Measurements from ENCODE around the gene GUCA2B. TPM values are rescaled to one million over a fixed set of nuclear protein-coding genes. Genes with fewer than 3 reads are reported as not detected.

Gene GUCA2B
- total and polyA plus RNA-seq, 7 donors: 0.06 TPM; not detected in 6

DNA sequence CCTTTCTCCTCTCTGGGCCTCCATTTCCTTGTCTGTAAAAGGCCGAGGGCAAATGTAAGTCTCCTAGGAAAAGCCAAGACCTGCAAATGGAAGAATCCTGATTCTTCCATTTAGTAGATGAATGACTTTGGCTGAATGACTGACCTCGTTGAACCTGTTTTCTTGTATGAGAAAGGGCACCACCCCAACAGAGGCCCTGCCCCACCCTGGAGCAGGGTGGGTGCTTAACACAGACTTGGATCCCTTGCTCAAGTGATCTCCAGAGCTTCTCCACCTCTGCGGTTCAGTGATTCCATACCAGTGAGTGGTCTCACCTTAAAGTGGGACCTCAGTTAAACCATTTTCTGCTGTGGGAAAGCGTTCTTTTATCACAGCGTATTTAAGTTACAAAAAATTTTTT, 39.0 kb upstream of the GUCA2B start:
- 74 to 81% (median 76%) methylated on average over 5 of the region's 5 CpGs for WGBS, 3 donors
- DNase-seq: no peak
- no peaks in the 10 kb centered on the region for H3K9me3 ChIP-seq
- TF ChIP-seq, protein P1, sequence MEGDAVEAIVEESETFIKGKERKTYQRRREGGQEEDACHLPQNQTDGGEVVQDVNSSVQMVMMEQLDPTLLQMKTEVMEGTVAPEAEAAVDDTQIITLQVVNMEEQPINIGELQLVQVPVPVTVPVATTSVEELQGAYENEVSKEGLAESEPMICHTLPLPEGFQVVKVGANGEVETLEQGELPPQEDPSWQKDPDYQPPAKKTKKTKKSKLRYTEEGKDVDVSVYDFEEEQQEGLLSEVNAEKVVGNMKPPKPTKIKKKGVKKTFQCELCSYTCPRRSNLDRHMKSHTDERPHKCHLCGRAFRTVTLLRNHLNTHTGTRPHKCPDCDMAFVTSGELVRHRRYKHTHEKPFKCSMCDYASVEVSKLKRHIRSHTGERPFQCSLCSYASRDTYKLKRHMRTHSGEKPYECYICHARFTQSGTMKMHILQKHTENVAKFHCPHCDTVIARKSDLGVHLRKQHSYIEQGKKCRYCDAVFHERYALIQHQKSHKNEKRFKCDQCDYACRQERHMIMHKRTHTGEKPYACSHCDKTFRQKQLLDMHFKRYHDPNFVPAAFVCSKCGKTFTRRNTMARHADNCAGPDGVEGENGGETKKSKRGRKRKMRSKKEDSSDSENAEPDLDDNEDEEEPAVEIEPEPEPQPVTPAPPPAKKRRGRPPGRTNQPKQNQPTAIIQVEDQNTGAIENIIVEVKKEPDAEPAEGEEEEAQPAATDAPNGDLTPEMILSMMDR (IDR thresholded peaks at IDR 0.05): no peak
- no peak for ATAC-seq
- no peaks in the 10 kb centered on the region for H3K4me1 ChIP-seq
- intact Hi-C loops (cut with DNase I): no loop called here
- peaks cover 0 to 2% (median 0%) of the 10 kb centered on the region in 3 donors for H3K27me3 ChIP-seq (ENCODE audit: insufficient read depth in 3 of 3, low read length in 2 of 3)
- no peaks in the 10 kb centered on the region for H3K36me3 ChIP-seq (ENCODE audit: insufficient read depth in 1 of 2, low read depth in 1 of 2)
- H3K27ac ChIP-seq: no peak overlapping the region
- H3K4me3 ChIP-seq: no peak overlapping the region

DNA sequence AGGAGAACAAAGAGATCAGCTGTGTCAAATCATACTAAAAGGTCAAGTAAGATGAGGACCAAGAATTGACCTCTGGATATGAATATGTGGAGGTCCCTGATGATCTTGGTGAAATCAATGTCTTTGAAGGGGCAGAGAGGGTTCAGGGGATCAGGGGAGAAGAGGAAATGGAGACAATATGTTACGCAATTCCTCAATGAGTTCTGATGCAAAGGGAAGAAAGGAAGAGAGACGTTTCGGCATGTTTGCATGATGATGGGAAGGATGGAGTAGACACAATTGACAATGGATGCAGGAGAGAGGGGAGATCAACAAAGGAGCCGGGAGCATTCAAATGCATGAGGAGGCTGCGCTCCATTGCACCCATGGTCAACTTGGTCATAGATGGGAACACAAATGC, 36.0 kb upstream of the GUCA2B start:
- DNase-seq (no peak), ATAC-seq (no peak)

DNA sequence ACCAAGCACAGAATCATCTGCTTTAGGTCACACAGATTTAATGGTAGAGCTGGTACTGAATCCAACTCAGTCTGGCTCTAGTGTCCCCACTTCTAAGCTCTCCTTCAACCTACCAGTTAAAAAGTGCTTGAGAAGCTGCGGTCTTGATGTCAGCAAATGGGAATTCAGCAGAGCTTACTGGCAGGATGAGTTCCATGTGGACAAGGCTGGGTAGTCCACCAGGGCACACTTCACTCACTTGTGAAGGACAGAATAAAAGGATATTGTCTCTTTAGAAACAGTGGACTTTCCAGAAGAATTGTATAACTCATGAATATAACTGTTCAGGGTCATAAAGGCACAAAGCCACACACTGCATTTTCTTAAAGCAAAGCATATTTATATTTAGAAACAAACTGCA, 35.1 kb upstream of the GUCA2B start:
- Histone ChIP-seq H3K27me3 (ENCODE audit: insufficient read depth in 3 of 3, low read length in 2 of 3) (no peaks in the 10 kb centered on the region), H3K36me3 (ENCODE audit: insufficient read depth in 1 of 2, low read depth in 1 of 2) (no peaks in the 10 kb centered on the region), H3K27ac (no peak overlapping the region), H3K4me1 (no peaks in the 10 kb centered on the region), H3K4me3 (no peak overlapping the region), H3K9me3 (no peaks in the 10 kb centered on the region)
- intact Hi-C loops (cut with DNase I): no loop called here
- TF ChIP-seq, protein P1 (IDR thresholded peaks at IDR 0.05): no peak
- 61 to 65% (median 65%) methylated on average over 1 of the region's 1 CpG for WGBS, 3 donors
- DNase-seq (no peak), ATAC-seq (no peak)

More for the DNA sequence above, 36.0 kb upstream of the GUCA2B start:
- Histone ChIP-seq H3K27ac (no peak overlapping the region), H3K36me3 (ENCODE audit: insufficient read depth in 1 of 2, low read depth in 1 of 2) (no peaks in the 10 kb centered on the region), H3K4me1 (no peaks in the 10 kb centered on the region), H3K27me3 (ENCODE audit: insufficient read depth in 3 of 3, low read length in 2 of 3) (no peaks in the 10 kb centered on the region), H3K4me3 (no peak overlapping the region), H3K9me3 (no peaks in the 10 kb centered on the region)
- intact Hi-C loops (cut with DNase I): no loop called here
- TF ChIP-seq, protein P1 (IDR thresholded peaks at IDR 0.05): no peak
- 80 to 84% (median 81%) methylated on average over 5 of the region's 5 CpGs for WGBS, 3 donors

DNA sequence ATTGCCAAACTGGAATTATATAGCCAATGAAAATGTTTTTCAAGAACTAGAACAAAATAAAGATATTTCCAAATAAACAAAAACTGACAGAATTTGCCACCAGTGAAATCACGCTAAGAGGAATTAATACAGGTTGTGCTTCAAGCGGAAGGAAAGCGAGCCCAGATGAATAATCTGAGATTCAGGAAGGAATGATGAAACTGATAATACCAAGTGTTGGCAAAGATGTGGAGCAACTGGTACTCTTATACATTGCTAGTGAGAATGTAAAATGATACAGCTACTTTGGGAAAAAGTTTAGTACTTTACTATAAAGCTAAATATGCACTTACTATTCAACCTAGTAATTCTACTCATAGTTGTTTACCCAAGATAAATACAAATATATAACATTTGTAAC, 30.8 kb upstream of the GUCA2B start:
- DNase-seq: no peak
- Histone ChIP-seq H3K9me3 (no peaks in the 10 kb centered on the region), H3K27me3 (ENCODE audit: insufficient read depth in 3 of 3, low read length in 2 of 3) (no peaks in the 10 kb centered on the region), H3K27ac (no peak overlapping the region), H3K4me3 (no peak overlapping the region), H3K4me1 (no peaks in the 10 kb centered on the region), H3K36me3 (ENCODE audit: insufficient read depth in 1 of 2, low read depth in 1 of 2) (no peaks in the 10 kb centered on the region)
- ATAC-seq: no peak
- intact Hi-C loops (cut with DNase I): no loop called here
- TF ChIP-seq, protein P1 (IDR thresholded peaks at IDR 0.05): no peak
- 93 to 96% (median 95%) methylated on average over 3 of the region's 3 CpGs for WGBS, 3 donors

DNA sequence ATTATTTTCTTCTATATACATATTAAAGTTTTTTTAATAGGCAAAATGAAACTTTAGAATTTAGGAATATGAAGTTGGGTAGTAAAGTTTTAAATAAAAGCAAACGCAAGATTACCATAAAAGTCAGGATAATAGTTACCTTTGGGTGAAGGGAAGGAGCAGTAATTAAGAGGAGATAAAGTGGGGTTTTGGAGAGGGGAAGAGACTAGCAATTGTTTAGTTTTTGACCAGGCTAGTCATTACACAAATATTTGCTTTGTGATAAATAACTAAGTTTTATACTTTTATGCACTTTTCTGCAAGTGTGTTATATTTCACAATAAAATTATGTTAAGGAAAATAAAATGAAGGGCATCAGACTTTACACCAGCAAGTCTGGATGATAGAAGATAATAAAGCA, 27.7 kb upstream of the GUCA2B start:
- Histone ChIP-seq H3K4me1 (no peaks in the 10 kb centered on the region), H3K27me3 (ENCODE audit: insufficient read depth in 3 of 3, low read length in 2 of 3) (peaks cover 0 to 4% (median under 1%) of the 10 kb centered on the region in 3 donors), H3K27ac (no peak overlapping the region), H3K9me3 (no peaks in the 10 kb centered on the region), H3K4me3 (no peak overlapping the region), H3K36me3 (ENCODE audit: insufficient read depth in 1 of 2, low read depth in 1 of 2) (no peaks in the 10 kb centered on the region)
- no peak for ATAC-seq
- TF ChIP-seq, protein P1 (IDR thresholded peaks at IDR 0.05): no peak
- intact Hi-C loops (cut with DNase I): no loop called here
- DNase-seq: no peak
- 47 to 94% (median 91%) methylated on average over 1 of the region's 1 CpG for WGBS, 3 donors
